ENCODE results near the gene RND3.

The RND3 gene

DNA sequence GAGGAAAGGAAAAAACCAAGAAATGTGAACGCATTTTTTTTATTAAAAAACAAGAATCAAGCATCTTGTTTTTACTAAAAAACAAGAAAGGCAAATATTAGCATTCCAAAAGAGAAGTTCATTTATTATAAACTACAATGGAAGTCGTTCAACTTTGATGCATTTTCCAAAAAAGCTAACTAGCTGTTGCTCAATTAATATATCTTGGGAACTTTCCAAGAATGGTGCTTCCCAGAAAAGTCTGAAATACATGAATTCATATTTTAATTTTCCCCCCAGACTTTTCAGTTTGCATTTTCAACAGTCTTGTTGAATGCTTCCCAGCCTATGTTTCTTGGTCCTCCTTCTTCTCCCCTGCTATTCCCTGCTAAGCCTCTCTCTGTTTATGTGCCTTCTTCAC lies 7.5 kb upstream of the RND3 start:
- TF ChIP-seq CTCF (IDR thresholded peaks at IDR 0.05; ENCODE audit: low read depth, low read length): no peak

DNA sequence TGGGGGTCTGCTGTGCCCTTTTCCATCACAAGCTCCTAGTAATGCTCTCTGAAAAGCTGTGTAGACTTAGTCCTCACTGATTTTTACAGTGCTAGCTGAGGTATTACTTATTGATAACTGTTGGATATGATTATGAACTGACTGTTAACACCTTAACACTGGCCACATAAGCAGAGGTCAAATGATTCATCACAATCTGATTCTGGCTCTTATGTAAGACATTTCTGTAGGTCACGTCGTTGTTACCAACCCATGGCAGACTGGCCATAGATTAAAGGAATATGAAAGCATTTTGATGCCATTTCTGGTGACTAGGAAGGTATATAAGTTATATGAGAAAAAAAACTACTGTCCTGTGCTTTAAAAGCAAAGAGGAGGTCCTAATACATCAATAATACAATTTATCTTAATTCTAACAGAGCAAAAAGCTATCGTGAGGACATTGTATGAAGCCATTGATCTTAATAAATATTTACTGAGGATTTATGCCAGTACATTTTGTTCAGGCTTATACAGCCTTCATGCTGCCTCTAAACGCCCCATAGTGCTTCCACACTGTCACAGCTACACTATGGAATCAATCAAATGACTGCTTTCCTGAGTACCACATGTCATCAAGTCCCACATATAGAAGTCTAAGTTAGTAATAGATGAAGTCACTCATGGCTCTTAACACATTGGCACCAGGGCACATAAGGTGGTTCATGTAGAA lies 6.9 kb upstream of the RND3 start:
- TF ChIP-seq CTCF (IDR thresholded peaks at IDR 0.05; ENCODE audit: low read depth, low read length): no peak
- no peak for DNase-seq (ENCODE audit: low read depth in 2 of 2)
- H3K4me3 ChIP-seq (replicated peaks in 1 of 2; ENCODE audit: low read depth in 2 of 2, low read length in 2 of 2): no peak overlapping the region

More for the DNA sequence above, 7.5 kb upstream of the RND3 start:
- H3K4me3 ChIP-seq (replicated peaks in 1 of 2; ENCODE audit: low read depth in 2 of 2, low read length in 2 of 2): no peak overlapping the region
- peak in 1 of 2 donors; percentile 13 for DNase-seq (ENCODE audit: low read depth in 2 of 2)

DNA sequence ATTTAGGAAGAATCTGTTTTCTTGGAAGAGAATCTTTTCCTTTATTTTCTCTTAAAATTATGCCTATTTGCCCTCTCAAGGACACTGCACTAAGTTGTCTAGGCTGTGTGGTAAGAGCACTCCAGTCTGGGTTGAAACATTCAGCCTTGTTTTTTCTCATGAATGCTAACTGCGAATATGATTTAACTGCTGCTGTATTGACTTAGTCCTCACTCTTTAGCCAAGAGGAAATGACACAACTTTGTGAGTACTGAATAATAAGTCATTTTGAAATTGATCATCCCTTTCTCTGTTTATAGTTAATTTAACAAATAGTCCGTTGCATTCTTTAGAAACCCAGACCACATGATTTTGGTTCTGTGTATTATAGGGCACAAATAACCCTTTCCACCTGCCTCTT lies 4.5 kb upstream of the RND3 start:
- no peak for TF ChIP-seq CTCF (IDR thresholded peaks at IDR 0.05; ENCODE audit: low read depth, low read length)
- DNase-seq (ENCODE audit: low read depth in 2 of 2): peak; percentile 41 to 92
- H3K4me3 ChIP-seq (replicated peaks in 1 of 2; ENCODE audit: low read depth in 2 of 2, low read length in 2 of 2): no peak overlapping the region

- no peak for TF ChIP-seq CTCF (IDR thresholded peaks at IDR 0.05; ENCODE audit: low read depth, low read length)
- peak in 1 of 2 donors; percentile 38 for DNase-seq (ENCODE audit: low read depth in 2 of 2)
- no peak overlapping the region for H3K4me3 ChIP-seq (replicated peaks in 1 of 2; ENCODE audit: low read depth in 2 of 2, low read length in 2 of 2)
Observed at GRCh38 chr2:150491430-150491829, 4.0 kb upstream of the RND3 start.

DNA sequence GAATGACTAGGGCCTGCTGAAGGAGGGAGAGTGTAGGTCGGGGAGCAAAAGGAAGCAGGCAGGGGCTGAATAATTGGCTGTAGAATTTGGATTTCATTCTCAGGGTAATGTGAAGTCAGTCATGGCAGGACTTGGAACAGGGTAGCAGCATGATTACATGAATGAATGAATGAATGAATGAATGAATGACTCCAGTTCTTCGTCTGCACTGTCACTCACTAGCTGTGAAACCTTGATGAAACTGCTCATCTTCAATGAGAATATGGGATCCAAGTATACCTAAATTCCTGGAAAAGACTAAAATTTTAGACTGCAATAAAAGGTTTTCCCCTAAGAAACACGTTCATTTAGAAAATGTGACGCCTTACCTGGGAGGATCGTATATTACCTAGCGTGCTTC lies 3.0 kb upstream of the RND3 start:
- DNase-seq (ENCODE audit: low read depth in 2 of 2): no peak
- H3K4me3 ChIP-seq (replicated peaks in 1 of 2; ENCODE audit: low read depth in 2 of 2, low read length in 2 of 2): no peak overlapping the region
- no peak for TF ChIP-seq CTCF (IDR thresholded peaks at IDR 0.05; ENCODE audit: low read depth, low read length)

DNA sequence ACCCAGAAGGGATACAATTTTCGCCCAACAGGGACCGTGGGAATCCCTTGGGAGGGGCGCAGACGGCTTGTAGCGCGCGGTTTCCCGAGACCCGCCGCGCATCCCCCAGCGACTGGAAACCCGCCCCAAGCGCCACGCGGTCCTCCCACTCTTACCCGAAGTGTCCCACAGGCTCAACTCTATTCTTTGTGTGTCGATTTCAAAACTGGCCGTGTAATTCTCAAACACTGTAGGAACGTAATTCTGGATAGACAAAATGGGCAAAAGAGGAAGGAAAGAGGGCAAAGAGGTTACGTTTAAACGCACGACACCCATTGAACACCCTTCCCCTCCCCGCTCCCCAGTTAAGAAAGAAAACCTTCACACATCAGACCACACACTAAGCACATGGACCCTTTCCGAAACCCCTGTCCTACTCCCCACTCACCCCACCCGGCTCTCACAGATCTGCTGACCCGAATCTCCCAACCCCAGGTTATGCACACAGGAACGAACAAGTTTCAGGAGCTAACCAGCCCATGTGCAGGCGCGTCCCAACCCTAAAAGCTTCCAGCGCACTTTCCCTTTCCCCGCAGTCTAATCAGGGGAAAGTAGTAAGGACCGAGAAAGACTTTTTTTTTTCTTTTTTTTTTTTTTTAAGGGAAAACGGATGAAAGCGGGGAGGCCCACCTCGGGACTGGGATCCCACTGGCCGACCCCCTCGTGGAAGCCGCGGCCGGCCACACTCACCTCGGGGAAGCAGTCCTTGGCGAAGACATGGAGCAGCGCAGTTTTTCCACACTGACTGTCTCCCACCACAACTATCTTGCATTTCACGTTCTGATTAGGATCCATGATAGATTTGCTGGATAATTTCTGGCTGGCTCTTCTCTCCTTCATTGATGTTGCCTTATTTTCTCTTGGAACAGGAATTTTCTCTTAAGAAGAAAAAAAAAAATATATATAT lies 655 bp downstream of the RND3 start:
- no peak for TF ChIP-seq CTCF (IDR thresholded peaks at IDR 0.05; ENCODE audit: low read depth, low read length)
- DNase-seq (ENCODE audit: low read depth in 2 of 2): peak; percentile 62 to 63
- H3K4me3 ChIP-seq (replicated peaks in 1 of 2; ENCODE audit: low read depth in 2 of 2, low read length in 2 of 2): peak overlapping the region; percentile 74 to 91
